Measurements from ENCODE around the gene SLC2A11. TPM values are rescaled to one million over a fixed set of nuclear protein-coding genes. Genes with fewer than 3 reads are reported as not detected.
"Not testable (repeated sequence)": the region's sequence is repeated elsewhere in the genome, so short reads cannot be mapped to it uniquely, and the experiment has no call there.

SLC2A11 gene
- total RNA-seq, 6 experiments from 2014 or later, result 8.9 to 13.2 (median 10.5) TPM

GRCh38 chr22:23906641-23907040 lies 49.0 kb downstream of the SLC2A11 start:
- TF ChIP-seq, protein P1, sequence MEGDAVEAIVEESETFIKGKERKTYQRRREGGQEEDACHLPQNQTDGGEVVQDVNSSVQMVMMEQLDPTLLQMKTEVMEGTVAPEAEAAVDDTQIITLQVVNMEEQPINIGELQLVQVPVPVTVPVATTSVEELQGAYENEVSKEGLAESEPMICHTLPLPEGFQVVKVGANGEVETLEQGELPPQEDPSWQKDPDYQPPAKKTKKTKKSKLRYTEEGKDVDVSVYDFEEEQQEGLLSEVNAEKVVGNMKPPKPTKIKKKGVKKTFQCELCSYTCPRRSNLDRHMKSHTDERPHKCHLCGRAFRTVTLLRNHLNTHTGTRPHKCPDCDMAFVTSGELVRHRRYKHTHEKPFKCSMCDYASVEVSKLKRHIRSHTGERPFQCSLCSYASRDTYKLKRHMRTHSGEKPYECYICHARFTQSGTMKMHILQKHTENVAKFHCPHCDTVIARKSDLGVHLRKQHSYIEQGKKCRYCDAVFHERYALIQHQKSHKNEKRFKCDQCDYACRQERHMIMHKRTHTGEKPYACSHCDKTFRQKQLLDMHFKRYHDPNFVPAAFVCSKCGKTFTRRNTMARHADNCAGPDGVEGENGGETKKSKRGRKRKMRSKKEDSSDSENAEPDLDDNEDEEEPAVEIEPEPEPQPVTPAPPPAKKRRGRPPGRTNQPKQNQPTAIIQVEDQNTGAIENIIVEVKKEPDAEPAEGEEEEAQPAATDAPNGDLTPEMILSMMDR (IDR thresholded peaks at IDR 0.05), result no peak
- H3K27me3 Mint-ChIP-seq (ENCODE audit: insufficient read depth), result peaks cover 26% of the 10 kb centered on the region
- H3K36me3 Mint-ChIP-seq (ENCODE audit: low read depth), result no peaks in the 10 kb centered on the region

GRCh38 chr22:23907423-23907822 lies 49.7 kb downstream of the SLC2A11 start:
- not testable (repeated sequence) for H3K27ac Mint-ChIP-seq; H3K36me3 Mint-ChIP-seq (ENCODE audit: low read depth); DNase-seq; H3K4me3 Mint-ChIP-seq; H3K9me3 Mint-ChIP-seq; H3K4me1 Mint-ChIP-seq (ENCODE audit: low read depth)
- H3K27me3 Mint-ChIP-seq (ENCODE audit: insufficient read depth), result peaks cover 26% of the 10 kb centered on the region

More at GRCh38 chr22:23906641-23907040, 49.0 kb downstream of the SLC2A11 start:
- no peak overlapping the region for H3K27ac Mint-ChIP-seq
- no peak for DNase-seq
- H3K9me3 Mint-ChIP-seq, result no peaks in the 10 kb centered on the region
- no peak overlapping the region for H3K4me3 Mint-ChIP-seq
- peaks cover 6% of the 10 kb centered on the region; the same call in 1 of the 2 replicates for H3K4me1 Mint-ChIP-seq (ENCODE audit: low read depth)

DNA sequence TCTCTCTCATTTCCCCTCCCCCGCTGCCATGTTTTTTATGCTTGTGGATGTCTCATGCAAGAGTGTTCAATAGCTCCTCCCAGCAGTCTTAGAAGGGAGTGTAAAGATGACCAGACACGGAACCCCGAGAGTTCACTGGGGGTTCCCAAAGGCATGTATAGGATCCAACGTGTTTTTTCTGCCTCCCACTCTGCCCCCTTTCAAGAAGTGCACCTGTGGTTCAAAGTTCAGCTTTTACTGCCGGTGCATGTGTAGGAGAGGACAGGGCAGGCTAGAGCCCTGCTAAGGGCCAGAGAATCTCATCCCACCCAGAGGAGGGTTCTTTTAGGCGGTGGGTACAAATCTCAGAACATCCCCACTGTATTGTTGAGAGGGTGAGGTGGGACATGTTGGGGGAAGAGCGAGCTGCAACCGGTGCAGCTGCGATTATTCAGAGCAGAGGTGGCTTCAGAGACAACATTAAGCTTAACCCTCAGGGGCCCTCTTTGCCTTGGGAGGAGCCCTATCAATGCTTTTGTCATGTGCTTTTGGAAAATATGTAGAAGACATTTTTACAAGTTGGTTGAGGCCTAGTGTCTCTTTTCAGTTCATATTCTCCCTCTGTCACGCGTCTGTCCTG lies 51.0 kb downstream of the SLC2A11 start:
- Mint-ChIP-seq H3K4me3 (no peak overlapping the region), H3K9me3 (no peaks in the 10 kb centered on the region), H3K4me1 (ENCODE audit: low read depth) (peaks cover 16% of the 10 kb centered on the region), H3K27ac (no peak overlapping the region), H3K27me3 (ENCODE audit: insufficient read depth) (peaks cover 26% of the 10 kb centered on the region), H3K36me3 (ENCODE audit: low read depth) (no peaks in the 10 kb centered on the region)
- TF ChIP-seq, protein P1 (IDR thresholded peaks at IDR 0.05), result no peak
- DNase-seq, result no peak

DNA sequence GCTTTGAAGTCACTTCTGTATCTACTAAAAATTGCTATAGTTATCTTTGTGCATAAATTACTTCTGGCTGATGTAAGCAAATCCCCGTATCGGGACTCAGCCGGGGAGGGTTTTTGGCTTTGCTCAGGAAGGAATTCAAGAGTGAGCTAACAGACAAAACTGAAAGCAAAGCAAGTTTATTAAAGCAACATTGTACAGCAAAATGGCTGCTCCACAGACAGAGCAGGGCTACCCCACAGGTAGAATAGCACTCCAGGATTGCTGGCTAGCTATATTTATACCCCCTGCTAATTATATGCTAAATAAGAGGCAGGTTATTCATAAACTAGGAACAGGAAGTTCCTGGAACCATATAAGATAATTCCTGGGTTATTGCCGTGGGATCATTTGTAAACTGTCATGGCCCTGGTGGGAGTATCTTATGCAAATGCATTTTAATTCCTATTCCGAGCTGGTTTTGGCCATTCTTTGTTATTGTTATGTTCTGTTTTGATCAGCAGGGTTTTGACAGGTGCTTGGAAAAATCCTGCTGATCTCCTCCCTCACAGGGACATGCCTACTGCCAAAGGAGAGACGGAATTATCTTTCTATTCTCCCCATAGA lies 51.7 kb downstream of the SLC2A11 start:
- Mint-ChIP-seq H3K36me3 (ENCODE audit: low read depth) (no peaks in the 10 kb centered on the region), H3K27me3 (ENCODE audit: insufficient read depth) (peaks cover 22% of the 10 kb centered on the region), H3K27ac (no peak overlapping the region), H3K9me3 (no peaks in the 10 kb centered on the region), H3K4me1 (ENCODE audit: low read depth) (peaks cover 20% of the 10 kb centered on the region), H3K4me3 (no peak overlapping the region; the same call in 1 of the 2 replicates)
- TF ChIP-seq, protein P1 (IDR thresholded peaks at IDR 0.05), result no peak
- DNase-seq, result no peak

DNA sequence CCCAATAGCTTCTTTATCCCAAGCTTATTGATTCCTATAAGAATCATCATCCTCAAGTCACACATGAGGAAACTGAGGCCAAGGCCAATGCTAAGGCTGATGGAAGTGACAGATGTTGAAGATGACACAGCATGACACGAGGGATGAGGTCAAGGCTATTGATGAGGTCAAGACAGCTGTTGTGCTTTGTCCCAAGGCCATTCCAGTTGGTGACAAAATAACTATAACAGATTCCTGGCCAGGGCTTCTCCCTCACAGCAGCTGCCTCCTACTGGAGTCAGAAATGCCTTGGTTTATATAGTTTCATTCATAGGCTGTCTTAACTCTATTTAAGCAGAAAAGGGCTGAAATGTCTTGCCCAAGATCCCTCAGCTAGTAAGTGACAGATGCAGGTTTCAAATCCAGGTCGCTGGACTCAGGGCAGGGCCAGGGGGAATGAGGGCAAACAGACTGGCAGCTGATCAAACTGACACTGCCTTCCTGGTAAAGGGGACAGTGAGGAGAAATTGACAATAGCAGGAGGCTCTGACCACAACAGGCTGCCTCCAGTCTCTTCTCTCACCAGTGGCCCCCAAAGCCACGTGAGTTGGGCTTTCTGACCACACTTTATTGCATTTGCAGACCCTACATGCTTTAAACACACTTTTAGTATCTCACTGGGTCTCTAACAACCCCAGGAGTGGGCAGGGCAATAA lies 53.0 kb downstream of the SLC2A11 start:
- Mint-ChIP-seq H3K36me3 (ENCODE audit: low read depth) (no peaks in the 10 kb centered on the region), H3K4me1 (ENCODE audit: low read depth) (peaks cover 17% of the 10 kb centered on the region), H3K27me3 (ENCODE audit: insufficient read depth) (peaks cover 18% of the 10 kb centered on the region), H3K27ac (no peak overlapping the region), H3K9me3 (no peaks in the 10 kb centered on the region), H3K4me3 (no peak overlapping the region)
- TF ChIP-seq, protein P1 (IDR thresholded peaks at IDR 0.05), result no peak
- no peak for DNase-seq
